Esophagus muscularis mucosa (tissue), 4 donors: ENCODE results near the gene MAEL.

ENCODE experiments used
- EP300 ChIP-seq: sonication (generic); formaldehyde crosslinking; IDR thresholded peaks from one replicate; pipeline ENCODE4 v1.6.1; 2017; ENCODE audit warnings: antibody characterized with exemption
- POLR2A ChIP-seq: fragments of 450-650 bp; IDR thresholded peaks from one replicate; pipeline ENCODE4 v1.6.1; 2017; ENCODE audit warnings: antibody characterized with exemption, moderate library complexity, mild to moderate bottlenecking, low read depth
- POLR2AphosphoS5 ChIP-seq, 2 donors: sonication (generic); formaldehyde crosslinking; IDR thresholded peaks; one replicate each; pipeline ENCODE4 v1.6.1; 2017; ENCODE audit warnings: antibody characterized with exemption in 2 of 2
- TF ChIP-seq, protein P1 (sequence below), 3 experiments: fragments of 200-600 bp in 2 of 3; fragments of 450-650 bp in 1 of 3; sonication (generic) in 2 of 3; IDR thresholded peaks; one replicate each; pipeline ENCODE4 v1.5.1; 2017 to 2019; ENCODE audit warnings: antibody characterized with exemption in 3 of 3, mild to moderate bottlenecking in 2 of 3, moderate library complexity in 1 of 3

DNA sequence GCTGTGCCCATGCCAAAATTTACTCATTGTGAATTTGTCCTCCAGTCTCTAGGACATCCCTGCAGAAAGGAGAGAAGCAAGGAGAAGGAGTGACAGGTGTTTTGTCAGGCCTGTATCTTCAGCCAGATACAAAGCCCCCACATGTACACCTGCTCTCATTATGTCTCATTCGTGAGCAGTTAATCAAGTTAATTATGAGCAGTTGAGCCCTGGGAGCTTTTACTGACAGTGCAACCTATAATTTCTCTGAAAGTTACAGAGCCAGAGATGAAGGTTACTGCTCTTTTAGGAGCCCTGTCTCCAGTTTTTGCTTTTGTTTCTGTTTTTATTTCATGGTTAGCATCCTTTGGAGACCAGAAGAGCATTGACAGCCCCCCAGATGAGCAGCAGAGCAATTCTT, 8.7 kb upstream of the MAEL start:
- TF ChIP-seq EP300 (no peak), POLR2A (no peak), POLR2AphosphoS5 (IDR thresholded peaks at IDR 0.05) (no peak)
- TF ChIP-seq, protein P1, sequence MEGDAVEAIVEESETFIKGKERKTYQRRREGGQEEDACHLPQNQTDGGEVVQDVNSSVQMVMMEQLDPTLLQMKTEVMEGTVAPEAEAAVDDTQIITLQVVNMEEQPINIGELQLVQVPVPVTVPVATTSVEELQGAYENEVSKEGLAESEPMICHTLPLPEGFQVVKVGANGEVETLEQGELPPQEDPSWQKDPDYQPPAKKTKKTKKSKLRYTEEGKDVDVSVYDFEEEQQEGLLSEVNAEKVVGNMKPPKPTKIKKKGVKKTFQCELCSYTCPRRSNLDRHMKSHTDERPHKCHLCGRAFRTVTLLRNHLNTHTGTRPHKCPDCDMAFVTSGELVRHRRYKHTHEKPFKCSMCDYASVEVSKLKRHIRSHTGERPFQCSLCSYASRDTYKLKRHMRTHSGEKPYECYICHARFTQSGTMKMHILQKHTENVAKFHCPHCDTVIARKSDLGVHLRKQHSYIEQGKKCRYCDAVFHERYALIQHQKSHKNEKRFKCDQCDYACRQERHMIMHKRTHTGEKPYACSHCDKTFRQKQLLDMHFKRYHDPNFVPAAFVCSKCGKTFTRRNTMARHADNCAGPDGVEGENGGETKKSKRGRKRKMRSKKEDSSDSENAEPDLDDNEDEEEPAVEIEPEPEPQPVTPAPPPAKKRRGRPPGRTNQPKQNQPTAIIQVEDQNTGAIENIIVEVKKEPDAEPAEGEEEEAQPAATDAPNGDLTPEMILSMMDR (IDR thresholded peaks at IDR 0.05): no peak
